Neural cell (in vitro differentiated cells): ENCODE results near the gene FCAR. TPM values are rescaled to one million over a fixed set of nuclear protein-coding genes. Genes with fewer than 3 reads are reported as not detected.
"Not testable (repeated sequence)": the region's sequence is repeated elsewhere in the genome, so short reads cannot be mapped to it uniquely, and the experiment has no call there.

Source experiments
- H2AFZ ChIP-seq: fragments of 200-600, 300-800 bp; sonication (generic), shearing (Covaris generic); 2 replicates; pipeline ENCODE4 v1.6.0; 2014; ENCODE audit warnings: low read depth, mild to moderate bottlenecking, antibody characterized with exemption, low read length, moderate library complexity
- H3F3A ChIP-seq: fragments of 200-600 bp; shearing (Covaris generic); 2 replicates; pipeline ENCODE4 v1.6.1; 2016; ENCODE audit warnings: mild to moderate bottlenecking, moderate library complexity, mixed read lengths, antibody characterized with exemption, low read length; ENCODE audit not compliant: insufficient read depth, poor library complexity, severe bottlenecking
- H3K27ac ChIP-seq: fragments of 200-600, 300-800 bp; sonication (generic), shearing (Covaris generic); 2 replicates; pipeline ENCODE4 v1.5.1; 2014; ENCODE audit warnings: mild to moderate bottlenecking, low read length, moderate library complexity
- H3K27me3 ChIP-seq: fragments of 300-800, 200-600 bp; sonication (generic), shearing (Covaris generic); 2 replicates; pipeline ENCODE4 v1.6.0; 2014; ENCODE audit warnings: mild to moderate bottlenecking, low read depth, low read length, moderate library complexity; ENCODE audit not compliant: insufficient read depth
- H3K36me3 ChIP-seq: fragments of 300-800, 200-600 bp; sonication (generic), shearing (Covaris generic); 2 replicates; pipeline ENCODE4 v1.5.1; 2014; ENCODE audit warnings: mild to moderate bottlenecking, antibody characterized with exemption, low read length, moderate library complexity; ENCODE audit not compliant: insufficient read depth
- H3K4me2 ChIP-seq: fragments of 300-800, 200-600 bp; sonication (generic), shearing (Covaris generic); 2 replicates; pipeline ENCODE4 v1.6.0; 2014; ENCODE audit warnings: mild to moderate bottlenecking, low read length
- H3K4me3 ChIP-seq: fragments of 300-800, 200-600 bp; sonication (generic), shearing (Covaris generic); 2 replicates; pipeline ENCODE4 v1.5.1; 2014; ENCODE audit warnings: mild to moderate bottlenecking, low read length, moderate library complexity
- H3K79me2 ChIP-seq: fragments of 200-600 bp; shearing (Covaris generic); replicated peaks from 2 replicates; pipeline ENCODE4 v1.6.0; 2014; ENCODE audit warnings: mild to moderate bottlenecking, low read length, moderate library complexity; ENCODE audit not compliant: insufficient read depth
- H3K9ac ChIP-seq: fragments of 300-800, 200-600 bp; sonication (generic), shearing (Covaris generic); 2 replicates; pipeline ENCODE4 v1.6.1; 2016; ENCODE audit warnings: mild to moderate bottlenecking, low read length, mixed read lengths
- H3K9me2 ChIP-seq: fragments of 200-600 bp; shearing (Covaris generic); 2 replicates; pipeline ENCODE4 v1.6.1; 2016; ENCODE audit warnings: mild to moderate bottlenecking, low read length, mixed read lengths; ENCODE audit not compliant: insufficient read depth
- H3K9me3 ChIP-seq: fragments of 200-600, 300-800 bp; sonication (generic), shearing (Covaris generic); 2 replicates; pipeline ENCODE4 v1.6.1; 2016; ENCODE audit warnings: mild to moderate bottlenecking, mixed run types, low read length, moderate library complexity, mixed read lengths
- H4K20me1 ChIP-seq: fragments of 200-600 bp; shearing (Covaris generic); 2 replicates; pipeline ENCODE4 v1.6.1; 2016; ENCODE audit warnings: mild to moderate bottlenecking, mixed run types; ENCODE audit not compliant: insufficient read depth
- EP300 ChIP-seq: fragments of 450-650 bp; conservative IDR thresholded peaks from 2 replicates; pipeline ENCODE4 v1.6.1; 2014; ENCODE audit warnings: antibody characterized with exemption, mild to moderate bottlenecking, moderate library complexity; ENCODE audit not compliant: poor library complexity, severe bottlenecking
- EZH2 ChIP-seq: fragments of 200-600, 300-800 bp; shearing (Covaris generic), sonication (generic); IDR thresholded peaks from 2 replicates; pipeline ENCODE4 v1.6.1; 2014; ENCODE audit warnings: antibody characterized with exemption, low read length, borderline replicate concordance, mild to moderate bottlenecking; ENCODE audit not compliant: insufficient read depth, poor library complexity, severe bottlenecking
- MXI1 ChIP-seq: fragments of 450-650 bp; conservative IDR thresholded peaks from 2 replicates; pipeline ENCODE4 v1.6.1; 2014; ENCODE audit warnings: antibody characterized with exemption, mild to moderate bottlenecking; ENCODE audit not compliant: poor library complexity, severe bottlenecking
- POLR2AphosphoS5 ChIP-seq: IDR thresholded peaks from 2 replicates; pipeline ENCODE4 v1.6.1; 2012
- RAD21 ChIP-seq: fragments of 450-650 bp; conservative IDR thresholded peaks from 2 replicates; pipeline ENCODE4 v1.6.1; 2014; ENCODE audit warnings: antibody characterized with exemption, mild to moderate bottlenecking, moderate library complexity
- SMC3 ChIP-seq: fragments of 450-650 bp; conservative IDR thresholded peaks from 2 replicates; pipeline ENCODE4 v1.6.1; 2014; ENCODE audit warnings: antibody characterized with exemption, mild to moderate bottlenecking, moderate library complexity; ENCODE audit not compliant: poor library complexity
- TAF1 ChIP-seq: IDR thresholded peaks from 2 replicates; pipeline ENCODE4 v1.6.1; 2012; ENCODE audit warnings: low read depth
- polyA minus RNA-seq: library from RNA; depleted of rRNA, polyadenylated mRNA; stranded (reverse); fragments of >200 nt; gene quantifications from 2 replicates; pipeline ENCODE4 v1.2.3, GENCODE V29; 2014
- polyA plus RNA-seq: library from polyadenylated mRNA; depleted of rRNA; stranded (reverse); fragments of >200 nt; gene quantifications from 2 replicates; pipeline ENCODE4 v1.2.3, GENCODE V29; 2014
- TF ChIP-seq, protein P1 (sequence below): IDR thresholded peaks from 2 replicates; pipeline ENCODE4 v1.6.1; 2012; ENCODE audit warnings: borderline replicate concordance
- TF ChIP-seq, protein P2 (sequence below): fragments of 450-650 bp; IDR thresholded peaks from 2 replicates; pipeline ENCODE4 v1.5.1; 2014; ENCODE audit warnings: antibody characterized with exemption, mild to moderate bottlenecking, moderate library complexity; ENCODE audit not compliant: poor library complexity, severe bottlenecking

FCAR gene
- polyA plus RNA-seq = not detected in 2 replicates
- polyA minus RNA-seq = not detected in 2 replicates

DNA sequence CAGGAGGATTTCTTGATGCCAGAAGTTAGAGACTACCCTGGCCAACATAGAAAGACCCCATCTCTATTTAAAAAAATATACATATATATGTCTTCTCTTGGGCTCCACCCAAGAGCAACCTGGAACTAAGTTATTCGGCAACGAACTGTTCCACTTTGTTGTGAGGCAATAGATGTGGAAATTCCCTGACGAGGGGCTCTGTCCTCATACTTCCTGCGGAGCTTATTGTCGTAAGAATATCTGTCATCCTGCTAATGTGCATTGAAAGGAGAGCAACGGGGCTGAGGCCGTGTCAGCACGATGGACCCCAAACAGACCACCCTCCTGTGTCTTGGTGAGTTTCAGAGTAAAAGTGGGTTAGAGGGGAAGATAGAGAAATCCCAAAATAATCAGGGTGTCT is at the start of gene FCAR:
Gene FCAR (plus strand): TSS at position 246 of the 400 bp plus-strand sequence. CDS start 55 bp downstream, at position 301.
- no peak within 1 kb of the TSS for H3K4me2 ChIP-seq
- TF ChIP-seq SMC3 (no peak), RAD21 (no peak), EZH2 (no peak), EP300 (no peak), POLR2AphosphoS5 (no peak), MXI1 (no peak), TAF1 (no peak)
- TF ChIP-seq, protein P1, sequence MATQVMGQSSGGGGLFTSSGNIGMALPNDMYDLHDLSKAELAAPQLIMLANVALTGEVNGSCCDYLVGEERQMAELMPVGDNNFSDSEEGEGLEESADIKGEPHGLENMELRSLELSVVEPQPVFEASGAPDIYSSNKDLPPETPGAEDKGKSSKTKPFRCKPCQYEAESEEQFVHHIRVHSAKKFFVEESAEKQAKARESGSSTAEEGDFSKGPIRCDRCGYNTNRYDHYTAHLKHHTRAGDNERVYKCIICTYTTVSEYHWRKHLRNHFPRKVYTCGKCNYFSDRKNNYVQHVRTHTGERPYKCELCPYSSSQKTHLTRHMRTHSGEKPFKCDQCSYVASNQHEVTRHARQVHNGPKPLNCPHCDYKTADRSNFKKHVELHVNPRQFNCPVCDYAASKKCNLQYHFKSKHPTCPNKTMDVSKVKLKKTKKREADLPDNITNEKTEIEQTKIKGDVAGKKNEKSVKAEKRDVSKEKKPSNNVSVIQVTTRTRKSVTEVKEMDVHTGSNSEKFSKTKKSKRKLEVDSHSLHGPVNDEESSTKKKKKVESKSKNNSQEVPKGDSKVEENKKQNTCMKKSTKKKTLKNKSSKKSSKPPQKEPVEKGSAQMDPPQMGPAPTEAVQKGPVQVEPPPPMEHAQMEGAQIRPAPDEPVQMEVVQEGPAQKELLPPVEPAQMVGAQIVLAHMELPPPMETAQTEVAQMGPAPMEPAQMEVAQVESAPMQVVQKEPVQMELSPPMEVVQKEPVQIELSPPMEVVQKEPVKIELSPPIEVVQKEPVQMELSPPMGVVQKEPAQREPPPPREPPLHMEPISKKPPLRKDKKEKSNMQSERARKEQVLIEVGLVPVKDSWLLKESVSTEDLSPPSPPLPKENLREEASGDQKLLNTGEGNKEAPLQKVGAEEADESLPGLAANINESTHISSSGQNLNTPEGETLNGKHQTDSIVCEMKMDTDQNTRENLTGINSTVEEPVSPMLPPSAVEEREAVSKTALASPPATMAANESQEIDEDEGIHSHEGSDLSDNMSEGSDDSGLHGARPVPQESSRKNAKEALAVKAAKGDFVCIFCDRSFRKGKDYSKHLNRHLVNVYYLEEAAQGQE = no peak
- TF ChIP-seq, protein P2, sequence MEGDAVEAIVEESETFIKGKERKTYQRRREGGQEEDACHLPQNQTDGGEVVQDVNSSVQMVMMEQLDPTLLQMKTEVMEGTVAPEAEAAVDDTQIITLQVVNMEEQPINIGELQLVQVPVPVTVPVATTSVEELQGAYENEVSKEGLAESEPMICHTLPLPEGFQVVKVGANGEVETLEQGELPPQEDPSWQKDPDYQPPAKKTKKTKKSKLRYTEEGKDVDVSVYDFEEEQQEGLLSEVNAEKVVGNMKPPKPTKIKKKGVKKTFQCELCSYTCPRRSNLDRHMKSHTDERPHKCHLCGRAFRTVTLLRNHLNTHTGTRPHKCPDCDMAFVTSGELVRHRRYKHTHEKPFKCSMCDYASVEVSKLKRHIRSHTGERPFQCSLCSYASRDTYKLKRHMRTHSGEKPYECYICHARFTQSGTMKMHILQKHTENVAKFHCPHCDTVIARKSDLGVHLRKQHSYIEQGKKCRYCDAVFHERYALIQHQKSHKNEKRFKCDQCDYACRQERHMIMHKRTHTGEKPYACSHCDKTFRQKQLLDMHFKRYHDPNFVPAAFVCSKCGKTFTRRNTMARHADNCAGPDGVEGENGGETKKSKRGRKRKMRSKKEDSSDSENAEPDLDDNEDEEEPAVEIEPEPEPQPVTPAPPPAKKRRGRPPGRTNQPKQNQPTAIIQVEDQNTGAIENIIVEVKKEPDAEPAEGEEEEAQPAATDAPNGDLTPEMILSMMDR = no peak
- H3K4me3 ChIP-seq = no peak within 1 kb of the TSS
- no peaks in the 10 kb centered on the region for H4K20me1 ChIP-seq
- no peaks in the 10 kb centered on the region for H3K79me2 ChIP-seq
- H3F3A ChIP-seq = no peaks in the 10 kb centered on the region
- H3K9me2 ChIP-seq = no peaks in the 10 kb centered on the region
- H3K27me3 ChIP-seq = no peaks in the 10 kb centered on the region
- no peak within 1 kb of the TSS for H3K27ac ChIP-seq
- no peak within 1 kb of the TSS for H2AFZ ChIP-seq
- H3K36me3 ChIP-seq = no peaks in the 10 kb centered on the region
- H3K9me3 ChIP-seq = no peaks in the 10 kb centered on the region
- no peak within 1 kb of the TSS for H3K9ac ChIP-seq

DNA sequence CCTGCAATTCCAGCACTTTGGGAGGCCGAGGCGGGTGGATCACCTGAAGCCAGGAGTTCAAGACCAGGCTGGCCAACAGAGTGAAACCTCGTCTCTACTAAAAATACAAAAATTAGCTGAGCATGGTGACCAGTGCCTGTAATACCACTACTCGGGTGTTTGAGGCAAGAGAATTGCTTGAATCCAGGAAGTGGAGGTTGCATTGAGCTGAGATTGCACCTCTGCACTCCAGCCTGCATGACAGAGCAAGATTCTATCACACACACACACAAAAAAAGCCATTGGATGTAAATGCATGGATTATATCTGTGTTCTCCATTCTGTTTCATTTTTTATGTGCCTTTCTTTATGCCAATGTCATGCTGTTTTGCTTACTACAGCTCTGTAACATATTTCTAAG is 49.6 kb upstream of the FCAR start:
- not testable (repeated sequence) for H3K9ac ChIP-seq, H3K9me3 ChIP-seq, H3K4me2 ChIP-seq, H2AFZ ChIP-seq, H3K36me3 ChIP-seq, H3F3A ChIP-seq, H3K27ac ChIP-seq, H3K79me2 ChIP-seq, H3K27me3 ChIP-seq, H3K9me2 ChIP-seq, H4K20me1 ChIP-seq, H3K4me3 ChIP-seq

DNA sequence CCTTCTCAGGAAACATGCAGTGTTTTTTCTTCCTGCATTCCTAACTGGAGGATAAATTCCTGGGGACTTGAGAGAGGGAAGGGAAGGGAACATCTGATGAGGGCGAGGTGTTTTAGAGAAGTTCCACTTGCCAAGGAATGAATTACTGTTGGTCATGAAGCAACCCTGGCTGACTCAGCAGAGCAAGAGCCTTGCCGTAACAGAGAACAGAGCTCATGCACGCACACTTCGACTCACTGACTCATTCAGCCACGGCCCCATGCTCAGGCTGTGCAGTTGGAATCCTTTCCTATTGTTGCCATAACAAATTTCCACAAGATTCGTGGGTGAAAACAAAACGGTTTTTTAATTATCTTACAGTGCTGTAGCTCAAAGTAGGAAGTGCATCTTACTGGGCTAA is 48.7 kb upstream of the FCAR start:
- H3F3A ChIP-seq, H3K9ac ChIP-seq, H3K79me2 ChIP-seq, H3K4me2 ChIP-seq, H3K27ac ChIP-seq, H4K20me1 ChIP-seq, H3K9me3 ChIP-seq, H3K4me3 ChIP-seq, H3K27me3 ChIP-seq, H3K9me2 ChIP-seq, H2AFZ ChIP-seq, H3K36me3 ChIP-seq: not testable (repeated sequence)

DNA sequence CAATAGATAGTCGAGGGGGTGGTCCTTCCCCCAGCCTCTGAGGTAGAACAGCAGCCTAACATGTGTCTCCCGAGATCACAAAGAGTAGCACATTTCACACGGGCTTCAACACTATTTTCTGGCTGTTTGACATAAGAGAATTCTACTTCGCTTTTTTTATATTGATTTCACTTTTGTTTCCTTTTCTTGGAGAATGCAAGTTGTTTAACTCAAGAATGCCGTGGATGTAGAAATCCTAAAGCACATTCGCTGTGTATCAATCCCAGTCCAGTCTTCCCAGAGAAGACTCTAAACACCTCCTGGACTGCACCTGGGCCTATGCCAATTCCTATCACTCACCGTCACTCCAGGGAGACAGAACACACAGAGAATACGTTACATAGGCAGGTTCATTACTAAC is 46.0 kb upstream of the FCAR start:
- H4K20me1 ChIP-seq, H3K27ac ChIP-seq, H3K79me2 ChIP-seq, H3K9me2 ChIP-seq, H3K36me3 ChIP-seq, H2AFZ ChIP-seq, H3K4me3 ChIP-seq, H3K9me3 ChIP-seq, H3K27me3 ChIP-seq, H3F3A ChIP-seq, H3K9ac ChIP-seq, H3K4me2 ChIP-seq: not testable (repeated sequence)

DNA sequence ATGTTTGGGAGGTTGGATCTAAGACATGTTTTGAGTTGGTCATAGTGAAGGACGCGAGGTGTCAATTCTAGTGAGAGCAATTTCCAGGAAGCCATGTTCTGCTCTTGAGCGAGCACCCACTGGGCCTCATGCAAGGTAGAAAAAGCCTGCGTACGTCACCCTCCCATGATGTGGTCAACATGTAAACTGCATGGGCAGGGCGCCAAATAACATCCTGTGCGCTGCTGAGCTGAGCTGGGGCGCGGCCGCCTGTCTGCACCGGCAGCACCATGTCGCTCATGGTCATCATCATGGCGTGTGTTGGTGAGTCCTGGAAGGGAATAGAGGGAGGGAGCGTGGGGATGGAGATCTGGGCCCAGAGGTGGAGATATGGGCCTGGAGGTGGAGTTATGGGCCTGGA is 41.5 kb upstream of the FCAR start, which contains the start of gene KIR2DS4:
Gene KIR2DS4 (plus strand): TSS at position 181 of the 400 bp plus-strand sequence.
- not testable (repeated sequence) for H3K4me2 ChIP-seq, H3K27me3 ChIP-seq, H3K27ac ChIP-seq, H3K9ac ChIP-seq, H3K4me3 ChIP-seq, H3K36me3 ChIP-seq, H2AFZ ChIP-seq, H3K9me2 ChIP-seq, H3K79me2 ChIP-seq, H4K20me1 ChIP-seq, H3F3A ChIP-seq, H3K9me3 ChIP-seq
